H9 (cell line): ENCODE results near the gene PPARG. TPM values are rescaled to one million over a fixed set of nuclear protein-coding genes. Genes with fewer than 3 reads are reported as not detected.

Experiments used
- DNase-seq: peaks from one replicate; pipeline ENCODE4 v3.0.0-alpha.2; 2017
- H2AFZ ChIP-seq: one replicate; pipeline ENCODE4 v1.6.1; 2013; ENCODE audit warnings: mild to moderate bottlenecking, low read length, control low read depth, moderate library complexity
- H2AK5ac ChIP-seq: 2 replicates; pipeline ENCODE4 v1.6.1; 2013; ENCODE audit warnings: low read length, control low read depth, mixed read lengths; ENCODE audit not compliant: insufficient read length
- H2BK120ac ChIP-seq: one replicate; pipeline ENCODE4 v1.6.1; 2013; ENCODE audit warnings: low read depth, mild to moderate bottlenecking, low read length, control low read depth, inconsistent platforms; ENCODE audit not compliant: poor library complexity, severe bottlenecking
- H2BK12ac ChIP-seq: 2 replicates; pipeline ENCODE4 v1.6.1; 2013; ENCODE audit warnings: low read length, control low read depth, mixed read lengths, low read depth; ENCODE audit not compliant: insufficient read length
- H2BK15ac ChIP-seq: 2 replicates; pipeline ENCODE4 v1.6.1; 2013; ENCODE audit warnings: low read depth, low read length, control low read depth
- H2BK20ac ChIP-seq: one replicate; pipeline ENCODE4 v1.6.1; 2013; ENCODE audit warnings: low read depth, mild to moderate bottlenecking, low read length, control low read depth, inconsistent platforms; ENCODE audit not compliant: poor library complexity, severe bottlenecking
- H2BK5ac ChIP-seq: 2 replicates; pipeline ENCODE4 v1.6.1; 2013; ENCODE audit warnings: low read length, control low read depth, mixed read lengths; ENCODE audit not compliant: insufficient read length
- H3K14ac ChIP-seq: 2 replicates; pipeline ENCODE4 v1.6.1; 2013; ENCODE audit warnings: low read length, control low read depth; ENCODE audit not compliant: insufficient read depth
- H3K18ac ChIP-seq: 2 replicates; pipeline ENCODE4 v1.6.1; 2013; ENCODE audit warnings: low read depth, mild to moderate bottlenecking, mixed read lengths, low read length, control low read depth; ENCODE audit not compliant: insufficient read length
- H3K23ac ChIP-seq: 2 replicates; pipeline ENCODE4 v1.6.1; 2013; ENCODE audit warnings: low read length, control low read depth, mixed read lengths, low read depth; ENCODE audit not compliant: insufficient read length
- H3K23me2 ChIP-seq: 2 replicates; pipeline ENCODE4 v1.6.1; 2013; ENCODE audit warnings: low read depth, mild to moderate bottlenecking, mixed read lengths, low read length, control low read depth; ENCODE audit not compliant: insufficient read length, poor library complexity, severe bottlenecking
- H3K27ac ChIP-seq: 2 replicates; pipeline ENCODE4 v1.5.1; 2013; ENCODE audit warnings: low read length, control low read depth, mixed read lengths, low read depth; ENCODE audit not compliant: insufficient read length
- H3K27me3 ChIP-seq: 2 replicates; pipeline ENCODE4 v1.6.1; 2013; ENCODE audit warnings: low read length, control low read depth, inconsistent platforms; ENCODE audit not compliant: insufficient read depth
- H3K4ac ChIP-seq: 2 replicates; pipeline ENCODE4 v1.6.1; 2013; ENCODE audit warnings: low read depth, mild to moderate bottlenecking, control low read depth, inconsistent platforms, low read length, moderate library complexity
- H3K4me1 ChIP-seq: 2 replicates; pipeline ENCODE4 v1.6.1; 2013; ENCODE audit warnings: low read length, control low read depth, inconsistent platforms; ENCODE audit not compliant: insufficient read depth
- H3K4me2 ChIP-seq: 2 replicates; pipeline ENCODE4 v1.6.1; 2013; ENCODE audit warnings: low read length, control low read depth, mixed read lengths; ENCODE audit not compliant: insufficient read length, insufficient read depth
- H3K56ac ChIP-seq: 2 replicates; pipeline ENCODE4 v1.6.1; 2013; ENCODE audit warnings: low read depth, mild to moderate bottlenecking, mixed read lengths, low read length, control low read depth; ENCODE audit not compliant: insufficient read length
- H3K79me1 ChIP-seq: 2 replicates; pipeline ENCODE4 v1.6.1; 2013; ENCODE audit warnings: low read depth, mild to moderate bottlenecking, moderate library complexity, low read length, control low read depth, inconsistent platforms; ENCODE audit not compliant: insufficient read depth, poor library complexity, severe bottlenecking
- H3K79me2 ChIP-seq: 2 replicates; pipeline ENCODE4 v1.6.1; 2013; ENCODE audit warnings: low read length, control low read depth, inconsistent platforms; ENCODE audit not compliant: insufficient read depth
- H3K9ac ChIP-seq: 2 replicates; pipeline ENCODE4 v1.6.1; 2013; ENCODE audit warnings: low read length, control low read depth, mixed read lengths; ENCODE audit not compliant: insufficient read length; ENCODE audit errors: extremely low read depth
- H3K9me3 ChIP-seq: one replicate; pipeline ENCODE4 v1.6.1; 2013; ENCODE audit warnings: low read depth, low read length, inconsistent platforms; ENCODE audit not compliant: control insufficient read depth
- H3T11ph ChIP-seq: one replicate; pipeline ENCODE4 v1.6.1; 2013; ENCODE audit warnings: mild to moderate bottlenecking, low read length, control low read depth, inconsistent platforms
- H4K20me1 ChIP-seq: one replicate; pipeline ENCODE4 v1.6.1; 2013; ENCODE audit not compliant: control insufficient read depth, insufficient read length, insufficient read depth
- H4K5ac ChIP-seq: 2 replicates; pipeline ENCODE4 v1.6.1; 2013; ENCODE audit warnings: low read depth, mild to moderate bottlenecking, mixed read lengths, low read length, control low read depth; ENCODE audit not compliant: insufficient read length
- H4K8ac ChIP-seq: replicated peaks from 2 replicates; pipeline ENCODE4 v1.6.1; 2013; ENCODE audit warnings: low read length, control low read depth, mixed read lengths, low read depth; ENCODE audit not compliant: insufficient read length
- H4K91ac ChIP-seq: 2 replicates; pipeline ENCODE4 v1.6.1; 2013; ENCODE audit warnings: low read depth, mild to moderate bottlenecking, moderate library complexity, mixed read lengths, low read length, control low read depth; ENCODE audit not compliant: insufficient read length
- H3K27ac Mint-ChIP-seq, 3 experiments: 2 replicates in 2 of 3; 3 replicates in 1 of 3; pipeline ENCODE4 v1.8.0; 2020 to 2021; ENCODE audit warnings: mixed read lengths in 3 of 3, mild to moderate bottlenecking in 1 of 3, moderate library complexity in 1 of 3
- H3K27me3 Mint-ChIP-seq: 2 replicates; pipeline ENCODE4 v1.8.0; 2021; ENCODE audit warnings: low read depth, mild to moderate bottlenecking, moderate library complexity, mixed read lengths
- H3K36me3 Mint-ChIP-seq, 3 experiments: 2 replicates in 2 of 3; 3 replicates in 1 of 3; pipeline ENCODE4 v1.8.0; 2020 to 2021; ENCODE audit warnings: low read depth in 3 of 3, mixed read lengths in 3 of 3; ENCODE audit not compliant: insufficient read depth in 1 of 3
- H3K4me1 Mint-ChIP-seq, 2 experiments: 2 replicates each; pipeline ENCODE4 v1.8.0; 2020; ENCODE audit warnings: mixed read lengths in 2 of 2
- H3K4me3 Mint-ChIP-seq, 2 experiments: 2 replicates in 1 of 2; 3 replicates in 1 of 2; pipeline ENCODE4 v1.8.0; 2020 to 2021; ENCODE audit warnings: mild to moderate bottlenecking in 2 of 2, mixed read lengths in 2 of 2, moderate library complexity in 1 of 2
- H3K9me3 Mint-ChIP-seq, 2 experiments: 2 replicates in 1 of 2; 3 replicates in 1 of 2; pipeline ENCODE4 v1.8.0; 2020; ENCODE audit warnings: mild to moderate bottlenecking in 2 of 2, mixed read lengths in 2 of 2, moderate library complexity in 1 of 2
- CTCF ChIP-seq: fragments of 200-600 bp; sonication (generic); conservative IDR thresholded peaks from 3 replicates; pipeline ENCODE4 v1.8.0; 2021; ENCODE audit warnings: antibody characterized with exemption, mild to moderate bottlenecking
- WGBS: extraction: QIAGEN DNeasy Blood & Tissue Kit; methylation state at CpG from one replicate; pipeline ENCODE4 v1.1.7; 2013; ENCODE audit warnings: missing lambda C conversion rate, low lambda C conversion rate, mixed read lengths; ENCODE audit not compliant: insufficient read length; ENCODE audit errors: extremely low coverage; 5-methylcytosine and 5-hydroxymethylcytosine counted together
- total RNA-seq: library from RNA; stranded (reverse); gene quantifications from 2 replicates; pipeline ENCODE4 v1.2.1, GENCODE V29; 2021

Gene PPARG
- total RNA-seq, 1 experiment from 2014 or later = 0.42 TPM

- H3K18ac ChIP-seq = no peak overlapping the region
- no peak overlapping the region for H2BK5ac ChIP-seq
- H3T11ph ChIP-seq = no peak overlapping the region
- H3K4me2 ChIP-seq = no peak overlapping the region
- H3K9ac ChIP-seq = no peak overlapping the region
- Mint-ChIP-seq H3K27me3 (0 out of 2 replicates have a peak, but pooled peaks cover 2% of the 10 kb centered on the region), H3K4me1 (no peaks in the 10 kb centered on the region), H3K36me3 (no peaks in the 10 kb centered on the region; a peak in 1 of 7 replicates), H3K9me3 (peaks cover 9 to 12% of the 10 kb centered on the region in 2 experiments; a peak in 4 of 5 replicates), H3K27ac (no peak overlapping the region), H3K4me3 (no peak overlapping the region)
- no peaks in the 10 kb centered on the region for H4K20me1 ChIP-seq
- H3K23ac ChIP-seq = no peak overlapping the region
- H3K23me2 ChIP-seq = no peaks in the 10 kb centered on the region
- H3K27me3 ChIP-seq = no peaks in the 10 kb centered on the region
- no peak overlapping the region for H3K27ac ChIP-seq
- no peak overlapping the region for H2BK12ac ChIP-seq
- WGBS = no CpG with 5 or more reads among the region's 6 CpGs
- no peak overlapping the region for H3K56ac ChIP-seq
- H3K79me2 ChIP-seq = no peaks in the 10 kb centered on the region
- no peaks in the 10 kb centered on the region for H3K9me3 ChIP-seq
- H2AFZ ChIP-seq = no peak overlapping the region
- H2BK15ac ChIP-seq = no peak overlapping the region
- no peak overlapping the region for H3K4ac ChIP-seq
- no peak overlapping the region for H4K8ac ChIP-seq
- H2AK5ac ChIP-seq = no peak overlapping the region
- TF ChIP-seq CTCF = no peak
- H3K79me1 ChIP-seq = no peaks in the 10 kb centered on the region
- H3K14ac ChIP-seq = no peak overlapping the region
- H2BK20ac ChIP-seq = no peak overlapping the region
- no peaks in the 10 kb centered on the region for H3K4me1 ChIP-seq
- no peak overlapping the region for H2BK120ac ChIP-seq
- no peak overlapping the region for H4K91ac ChIP-seq
- DNase-seq = no peak
- H4K5ac ChIP-seq = no peak overlapping the region
These were observed 42.2 kb upstream of the PPARG start for GRCh38 chr3:12246497-12247163.
